Lower leg skin (tissue), 3 donors: ENCODE data around the gene FAM3D.

Experiments
- CTCF ChIP-seq, 3 donors: fragments of 450-650 bp; IDR thresholded peaks; one replicate each; pipeline ENCODE4 v1.5.1; 2016; ENCODE audit warnings: antibody characterized with exemption in 3 of 3, mild to moderate bottlenecking in 3 of 3, moderate library complexity in 2 of 3
- POLR2A ChIP-seq, 2 donors: fragments of 450-650 bp; IDR thresholded peaks; one replicate each; pipeline ENCODE4 v1.6.1; 2016 to 2017; ENCODE audit warnings: antibody characterized with exemption in 2 of 2, mild to moderate bottlenecking in 1 of 2, moderate library complexity in 1 of 2

GRCh38 chr3:58698246-58698645 lies 31.7 kb upstream of the FAM3D start:
- TF ChIP-seq CTCF (IDR thresholded peaks at IDR 0.05) = no peak
- TF ChIP-seq POLR2A (IDR thresholded peaks at IDR 0.05) = no peak
